Natural killer cell (primary cell): ENCODE results near the gene NKAIN4. TPM values are rescaled to one million over a fixed set of nuclear protein-coding genes. Genes with fewer than 3 reads are reported as not detected.

Experiments
- ATAC-seq, 3 donors: fragments of 150-1000 bp in 2 of 3; fragments of 200-7000 bp in 1 of 3; cut with Tn5 transposase; 1 replicate in 1 of 3; 2 replicates in 2 of 3; pipeline ENCODE4 v1.10.0; 2021; ENCODE audit warnings: mild to moderate bottlenecking in 2 of 3, moderate library complexity in 2 of 3
- DNase-seq, 2 donors: peaks; one replicate each; pipeline versions ENCODE4 v3.0.0 to v3.0.0-alpha.2; 2013 to 2021; ENCODE audit warnings: mixed read lengths in 1 of 2
- H3K27ac ChIP-seq: one replicate; pipeline ENCODE4 v1.5.1; 2013; ENCODE audit warnings: mild to moderate bottlenecking, low read length
- H3K27me3 ChIP-seq: one replicate; pipeline ENCODE4 v1.6.1; 2013; ENCODE audit warnings: low read length; ENCODE audit not compliant: control insufficient read depth, insufficient read depth
- H3K36me3 ChIP-seq: one replicate; pipeline ENCODE4 v1.6.1; 2013; ENCODE audit warnings: low read length; ENCODE audit not compliant: control insufficient read depth, insufficient read depth
- H3K4me1 ChIP-seq: one replicate; pipeline ENCODE4 v1.6.1; 2013; ENCODE audit warnings: low read length; ENCODE audit not compliant: control insufficient read depth, insufficient read depth
- H3K4me3 ChIP-seq: one replicate; pipeline ENCODE4 v1.5.1; 2013; ENCODE audit warnings: low read length
- H3K9me3 ChIP-seq: one replicate; pipeline ENCODE4 v1.6.1; 2013; ENCODE audit warnings: low read length; ENCODE audit not compliant: control insufficient read depth, insufficient read depth
- H3K27ac Mint-ChIP-seq, 2 donors: one replicate each; pipeline ENCODE4 v1.8.0; 2022; ENCODE audit warnings: mild to moderate bottlenecking in 2 of 2, mixed read lengths in 2 of 2, moderate library complexity in 1 of 2
- H3K27me3 Mint-ChIP-seq, 2 donors: one replicate each; pipeline ENCODE4 v1.8.0; 2022; ENCODE audit warnings: low read depth in 2 of 2, mixed read lengths in 2 of 2
- H3K36me3 Mint-ChIP-seq: one replicate; pipeline ENCODE4 v1.8.0; 2022; ENCODE audit warnings: mixed read lengths
- H3K4me1 Mint-ChIP-seq, 2 donors: one replicate each; pipeline ENCODE4 v1.8.0; 2022; ENCODE audit warnings: mixed read lengths in 2 of 2
- H3K4me3 Mint-ChIP-seq: one replicate; pipeline ENCODE4 v1.8.0; 2022; ENCODE audit warnings: mild to moderate bottlenecking, moderate library complexity, mixed read lengths
- H3K9me3 Mint-ChIP-seq, 2 donors: one replicate each; pipeline ENCODE4 v1.8.0; 2022; ENCODE audit warnings: mixed read lengths in 2 of 2
- WGBS: methylation state at CpG from one replicate; pipeline ENCODE4 v1.1.7; 2013; ENCODE audit warnings: missing lambda C conversion rate; ENCODE audit not compliant: insufficient coverage; 5-methylcytosine and 5-hydroxymethylcytosine counted together
- intact Hi-C: fragments of 100-400 bp; cut with micrococcal nuclease; formaldehyde crosslinking; loops from one replicate; pipeline ENCODE4 v1.14.2; 2022
- total RNA-seq, 4 donors: library from RNA; stranded (reverse); fragments of 120-200 nt in 1 of 4; gene quantifications; one replicate each; pipeline versions ENCODE4 v1.2.3 to v1.2.4, GENCODE V29; 2013 to 2022
- TF ChIP-seq, protein P1 (sequence below): fragments of 200-600 bp; IDR thresholded peaks from one replicate; pipeline ENCODE4 v1.8.0; 2022; ENCODE audit warnings: antibody characterized with exemption

NKAIN4 gene
- total RNA-seq, 3 donors from 2014 or later (not counting 1 experiment from before 2014, with no cell fraction given), result not detected

DNA sequence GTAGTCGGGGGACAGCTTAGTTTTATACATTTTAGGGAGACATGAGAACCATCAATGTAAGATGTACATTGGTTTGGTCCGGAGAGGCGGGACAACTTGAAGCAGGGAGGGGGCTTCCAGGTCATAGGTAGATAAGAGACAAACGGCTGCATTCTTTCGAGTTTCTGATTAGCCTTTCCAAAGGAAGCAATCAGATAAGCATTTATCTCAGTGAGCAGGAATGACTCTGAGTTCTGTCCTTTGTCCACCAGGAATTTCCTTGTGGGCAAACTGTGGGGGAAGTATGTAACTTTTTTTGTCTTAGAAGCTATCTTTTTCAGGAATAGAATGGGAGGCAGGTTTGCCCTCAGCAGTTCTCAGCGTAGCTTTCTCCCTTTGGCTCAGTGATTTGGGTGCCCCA lies 39.7 kb downstream of the NKAIN4 start:
- ATAC-seq (no peak), DNase-seq (no peak)
- peaks cover 53 to 57% of the 10 kb centered on the region in 2 donors for H3K4me1 Mint-ChIP-seq
- peak overlapping the region; percentile 90 for H3K4me3 Mint-ChIP-seq
- WGBS, result 73% methylated on average over 6 of the region's 6 CpGs
- no peaks in the 10 kb centered on the region for H3K36me3 Mint-ChIP-seq
- H3K4me3 ChIP-seq, result no peak overlapping the region
- peak overlapping the region; percentile 85 to 90 for H3K27ac Mint-ChIP-seq
- H3K27me3 ChIP-seq, result no peaks in the 10 kb centered on the region
- H3K4me1 ChIP-seq, result peaks cover 35% of the 10 kb centered on the region
- TF ChIP-seq, protein P1, sequence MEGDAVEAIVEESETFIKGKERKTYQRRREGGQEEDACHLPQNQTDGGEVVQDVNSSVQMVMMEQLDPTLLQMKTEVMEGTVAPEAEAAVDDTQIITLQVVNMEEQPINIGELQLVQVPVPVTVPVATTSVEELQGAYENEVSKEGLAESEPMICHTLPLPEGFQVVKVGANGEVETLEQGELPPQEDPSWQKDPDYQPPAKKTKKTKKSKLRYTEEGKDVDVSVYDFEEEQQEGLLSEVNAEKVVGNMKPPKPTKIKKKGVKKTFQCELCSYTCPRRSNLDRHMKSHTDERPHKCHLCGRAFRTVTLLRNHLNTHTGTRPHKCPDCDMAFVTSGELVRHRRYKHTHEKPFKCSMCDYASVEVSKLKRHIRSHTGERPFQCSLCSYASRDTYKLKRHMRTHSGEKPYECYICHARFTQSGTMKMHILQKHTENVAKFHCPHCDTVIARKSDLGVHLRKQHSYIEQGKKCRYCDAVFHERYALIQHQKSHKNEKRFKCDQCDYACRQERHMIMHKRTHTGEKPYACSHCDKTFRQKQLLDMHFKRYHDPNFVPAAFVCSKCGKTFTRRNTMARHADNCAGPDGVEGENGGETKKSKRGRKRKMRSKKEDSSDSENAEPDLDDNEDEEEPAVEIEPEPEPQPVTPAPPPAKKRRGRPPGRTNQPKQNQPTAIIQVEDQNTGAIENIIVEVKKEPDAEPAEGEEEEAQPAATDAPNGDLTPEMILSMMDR, result no peak
- no peak overlapping the region for H3K27ac ChIP-seq
- no peaks in the 10 kb centered on the region for H3K9me3 ChIP-seq
- H3K9me3 Mint-ChIP-seq, result no peaks in the 10 kb centered on the region
- intact Hi-C loops, result no loop called here
- peaks cover 31% of the 10 kb centered on the region for H3K36me3 ChIP-seq
- H3K27me3 Mint-ChIP-seq, result no peaks in the 10 kb centered on the region

DNA sequence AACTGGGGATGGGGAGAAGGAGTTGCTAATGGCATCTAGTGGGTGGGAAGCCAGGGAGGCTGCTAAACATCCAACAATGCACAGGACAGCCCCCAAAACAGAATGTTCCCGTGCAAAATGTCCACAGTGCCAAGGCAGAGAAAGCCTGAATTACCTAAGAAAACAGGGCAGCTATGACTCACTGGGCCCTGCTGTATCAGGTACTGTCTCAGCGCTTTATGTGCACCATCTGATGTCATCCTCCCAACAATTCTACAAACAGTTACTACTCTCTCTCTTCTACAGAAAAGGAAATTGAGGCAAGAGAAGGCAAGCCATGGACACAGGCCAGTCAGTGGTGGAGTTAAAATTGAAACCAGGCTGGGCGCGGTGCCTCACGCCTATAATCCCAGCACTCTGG lies 41.5 kb downstream of the NKAIN4 start:
- no peak overlapping the region for H3K4me3 ChIP-seq
- ATAC-seq, result no peak
- DNase-seq, result no peak
- H3K4me1 ChIP-seq, result peaks cover 35% of the 10 kb centered on the region
- intact Hi-C loops, result no loop called here
- Mint-ChIP-seq H3K4me1 (peaks cover 53 to 69% of the 10 kb centered on the region in 2 donors), H3K9me3 (no peaks in the 10 kb centered on the region), H3K27ac (peak overlapping the region in 1 of 2 donors; percentile 49), H3K36me3 (no peaks in the 10 kb centered on the region), H3K4me3 (no peak overlapping the region), H3K27me3 (no peaks in the 10 kb centered on the region)
- WGBS, result 92% methylated on average over 5 of the region's 5 CpGs
- no peaks in the 10 kb centered on the region for H3K9me3 ChIP-seq
- H3K36me3 ChIP-seq, result peaks cover 41% of the 10 kb centered on the region
- H3K27me3 ChIP-seq, result no peaks in the 10 kb centered on the region
- H3K27ac ChIP-seq, result no peak overlapping the region
- TF ChIP-seq, protein P1, result no peak

DNA sequence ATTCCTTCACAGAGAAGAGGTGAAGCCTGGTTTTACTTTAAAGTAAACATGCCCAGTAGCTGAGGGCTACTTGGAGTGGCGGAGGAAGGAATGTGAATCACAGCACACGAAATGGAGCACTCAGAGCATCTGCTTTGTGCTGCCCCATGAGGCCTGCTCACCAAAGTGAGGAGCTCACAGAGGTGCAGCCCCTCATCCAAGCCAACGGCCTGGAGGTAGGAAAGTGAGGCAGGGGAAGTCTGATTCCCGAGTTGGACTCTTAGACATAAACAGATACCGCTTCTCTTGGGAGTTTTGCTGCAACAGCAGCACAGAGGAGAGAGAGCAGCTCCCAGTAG lies 41.9 kb downstream of the NKAIN4 start:
- Histone ChIP-seq H3K9me3 (no peaks in the 10 kb centered on the region), H3K4me3 (no peak overlapping the region), H3K27ac (no peak overlapping the region), H3K36me3 (peaks cover 41% of the 10 kb centered on the region), H3K27me3 (no peaks in the 10 kb centered on the region), H3K4me1 (peaks cover 35% of the 10 kb centered on the region)
- H3K4me3 Mint-ChIP-seq, result peak overlapping the region; percentile 6
- intact Hi-C loops, result no loop called here
- peak overlapping the region; percentile 49 to 63 for H3K27ac Mint-ChIP-seq
- H3K36me3 Mint-ChIP-seq, result no peaks in the 10 kb centered on the region
- TF ChIP-seq, protein P1, result no peak
- no peaks in the 10 kb centered on the region for H3K9me3 Mint-ChIP-seq
- no peak for DNase-seq
- no peaks in the 10 kb centered on the region for H3K27me3 Mint-ChIP-seq
- peaks cover 53 to 70% of the 10 kb centered on the region in 2 donors for H3K4me1 Mint-ChIP-seq
- ATAC-seq, result no peak
- 92% methylated on average over 5 of the region's 5 CpGs for WGBS

DNA sequence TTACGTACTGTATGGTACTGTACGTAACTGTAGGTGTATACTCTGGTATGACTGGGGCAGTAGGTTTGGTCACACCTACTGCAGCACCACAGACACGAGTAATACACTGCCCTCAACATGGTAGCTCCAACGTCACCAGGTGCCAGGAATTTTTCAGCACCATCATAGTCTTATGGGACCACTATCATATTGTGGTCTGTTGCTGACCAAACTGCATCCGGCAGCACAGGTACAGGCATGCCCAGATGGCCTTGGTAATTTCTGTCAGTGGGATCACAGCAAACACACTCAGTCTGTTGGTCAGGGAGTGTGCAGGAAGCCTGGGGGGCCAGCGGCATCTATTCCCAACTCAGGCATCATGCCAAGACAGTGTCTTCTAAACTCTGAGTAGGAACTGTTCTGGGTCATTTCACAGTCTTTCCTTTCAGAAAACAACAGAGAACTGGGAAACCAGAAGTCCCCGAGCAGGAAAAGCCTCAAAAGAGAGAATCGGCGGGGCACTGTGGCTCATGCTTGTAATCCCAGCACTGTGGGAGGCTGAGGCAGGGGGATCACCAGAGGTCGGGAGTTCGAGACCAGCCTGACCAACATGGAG lies 44.2 kb downstream of the NKAIN4 start:
- Mint-ChIP-seq H3K36me3 (peaks cover 7% of the 10 kb centered on the region), H3K9me3 (no peaks in the 10 kb centered on the region), H3K27ac (no peak overlapping the region), H3K4me1 (peaks cover 59 to 71% of the 10 kb centered on the region in 2 donors), H3K27me3 (no peaks in the 10 kb centered on the region), H3K4me3 (no peak overlapping the region)
- DNase-seq (no peak), ATAC-seq (no peak)
- 91% methylated on average over 11 of the region's 11 CpGs for WGBS
- Histone ChIP-seq H3K4me3 (no peak overlapping the region), H3K27ac (no peak overlapping the region), H3K4me1 (peaks cover 23% of the 10 kb centered on the region), H3K9me3 (no peaks in the 10 kb centered on the region), H3K27me3 (no peaks in the 10 kb centered on the region), H3K36me3 (peaks cover 53% of the 10 kb centered on the region)
- intact Hi-C loops, result no loop called here
- TF ChIP-seq, protein P1, result no peak
